A549 (cell line): ENCODE measurements around the gene ANO9.

Experiments used
- CHD4 ChIP-seq: fragments of 200-600 bp; sonication (generic); IDR thresholded peaks from 2 replicates; pipeline ENCODE4 v1.6.1; 2016; ENCODE audit warnings: antibody characterized with exemption, mild to moderate bottlenecking, borderline replicate concordance
- NFE2L2 ChIP-seq: fragments of 150-350 bp; conservative IDR thresholded peaks from 2 replicates; pipeline ENCODE4 v1.6.1; 2014; ENCODE audit warnings: low read length
- POLR2A ChIP-seq: IDR thresholded peaks from 2 replicates; pipeline ENCODE4 v1.6.1; 2012; ENCODE audit warnings: mild to moderate bottlenecking, low read length
- RFX5 ChIP-seq: fragments of 450-650 bp; IDR thresholded peaks from 2 replicates; pipeline ENCODE4 v1.7.1; 2014; ENCODE audit warnings: antibody characterized with exemption, mild to moderate bottlenecking, moderate library complexity
- TF ChIP-seq, protein P1 (sequence below): fragments of >200 bp; sonication (Bioruptor Twin); formaldehyde crosslinking; IDR thresholded peaks from 3 replicates; pipeline ENCODE4 v1.5.1; 2016

DNA sequence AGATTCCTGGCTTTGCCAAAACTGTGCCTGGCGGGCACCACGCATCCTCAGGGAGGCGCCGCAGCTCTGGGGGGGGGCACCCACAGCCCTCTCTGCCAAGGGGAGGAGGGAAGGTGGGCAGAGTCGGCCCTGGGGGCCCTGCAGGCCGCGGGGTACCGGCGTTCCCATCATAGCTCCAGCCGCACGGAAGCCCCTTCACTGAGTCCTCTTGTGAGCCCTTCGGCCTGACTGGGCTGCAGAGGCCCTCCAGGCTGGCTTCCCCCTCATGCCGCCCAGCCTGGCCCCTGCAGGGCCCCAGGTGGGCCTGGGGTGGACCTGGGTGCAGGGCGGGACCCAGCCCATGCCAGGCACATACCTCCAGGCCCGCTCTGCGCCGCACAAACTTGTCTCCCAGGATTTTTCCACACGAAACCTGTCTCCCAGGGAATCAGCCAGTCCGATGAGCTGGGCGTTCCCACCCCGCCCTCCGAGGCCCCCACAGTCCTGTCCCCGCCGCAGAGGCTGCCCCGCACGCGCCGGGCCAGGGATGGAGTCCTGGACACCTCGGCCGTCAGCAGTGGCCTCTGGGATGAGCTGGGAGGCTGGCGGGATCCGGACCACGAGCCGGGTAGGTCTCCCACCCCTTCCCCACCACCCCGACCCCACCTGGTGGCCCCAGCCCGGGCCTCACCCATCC, 49.6 kb downstream of the ANO9 start:
- TF ChIP-seq NFE2L2, result no peak
- TF ChIP-seq, protein P1, sequence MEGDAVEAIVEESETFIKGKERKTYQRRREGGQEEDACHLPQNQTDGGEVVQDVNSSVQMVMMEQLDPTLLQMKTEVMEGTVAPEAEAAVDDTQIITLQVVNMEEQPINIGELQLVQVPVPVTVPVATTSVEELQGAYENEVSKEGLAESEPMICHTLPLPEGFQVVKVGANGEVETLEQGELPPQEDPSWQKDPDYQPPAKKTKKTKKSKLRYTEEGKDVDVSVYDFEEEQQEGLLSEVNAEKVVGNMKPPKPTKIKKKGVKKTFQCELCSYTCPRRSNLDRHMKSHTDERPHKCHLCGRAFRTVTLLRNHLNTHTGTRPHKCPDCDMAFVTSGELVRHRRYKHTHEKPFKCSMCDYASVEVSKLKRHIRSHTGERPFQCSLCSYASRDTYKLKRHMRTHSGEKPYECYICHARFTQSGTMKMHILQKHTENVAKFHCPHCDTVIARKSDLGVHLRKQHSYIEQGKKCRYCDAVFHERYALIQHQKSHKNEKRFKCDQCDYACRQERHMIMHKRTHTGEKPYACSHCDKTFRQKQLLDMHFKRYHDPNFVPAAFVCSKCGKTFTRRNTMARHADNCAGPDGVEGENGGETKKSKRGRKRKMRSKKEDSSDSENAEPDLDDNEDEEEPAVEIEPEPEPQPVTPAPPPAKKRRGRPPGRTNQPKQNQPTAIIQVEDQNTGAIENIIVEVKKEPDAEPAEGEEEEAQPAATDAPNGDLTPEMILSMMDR, result no peak
- TF ChIP-seq POLR2A, result no peak
- TF ChIP-seq CHD4, result no peak
- TF ChIP-seq RFX5, result no peak
